Trophoblast cell (in vitro differentiated cells and primary cell): ENCODE data around the gene KRT75.
A peak's percentile ranks its signal among the peaks of the same experiment; 100 is the strongest.

Source experiments
- DNase-seq, 2 donors: peaks; one replicate each; pipeline ENCODE4 v3.0.0-alpha.2; 2016
- H2AFZ ChIP-seq: 2 replicates; pipeline ENCODE4 v1.6.1; 2013; ENCODE audit warnings: low read length, moderate library complexity, mild to moderate bottlenecking; ENCODE audit not compliant: insufficient read depth, poor library complexity
- H2AK5ac ChIP-seq: 2 replicates; pipeline ENCODE4 v1.6.1; 2013; ENCODE audit warnings: mild to moderate bottlenecking, low read length
- H2BK120ac ChIP-seq: 2 replicates; pipeline ENCODE4 v1.6.1; 2013; ENCODE audit warnings: low read length, mild to moderate bottlenecking, moderate library complexity; ENCODE audit not compliant: insufficient read depth, poor library complexity
- H2BK12ac ChIP-seq: 2 replicates; pipeline ENCODE4 v1.6.1; 2013; ENCODE audit warnings: mild to moderate bottlenecking, low read length, moderate library complexity
- H2BK5ac ChIP-seq: 2 replicates; pipeline ENCODE4 v1.6.1; 2013; ENCODE audit warnings: low read length, low read depth, moderate library complexity, mild to moderate bottlenecking; ENCODE audit not compliant: poor library complexity
- H3K14ac ChIP-seq: 2 replicates; pipeline ENCODE4 v1.6.1; 2013; ENCODE audit warnings: mild to moderate bottlenecking, low read length
- H3K18ac ChIP-seq: 2 replicates; pipeline ENCODE4 v1.6.1; 2013; ENCODE audit warnings: mild to moderate bottlenecking, low read length
- H3K23ac ChIP-seq: 2 replicates; pipeline ENCODE4 v1.6.1; 2013; ENCODE audit warnings: low read length
- H3K27ac ChIP-seq: 2 replicates; pipeline ENCODE4 v1.5.1; 2013; ENCODE audit warnings: low read depth, mild to moderate bottlenecking, inconsistent platforms, low read length, moderate library complexity
- H3K27me3 ChIP-seq: 2 replicates; pipeline ENCODE4 v1.6.1; 2013; ENCODE audit warnings: inconsistent platforms, mild to moderate bottlenecking, low read length, moderate library complexity; ENCODE audit not compliant: insufficient read depth
- H3K36me3 ChIP-seq, 2 experiments: 1 replicate in 1 of 2; 2 replicates in 1 of 2; pipeline ENCODE4 v1.6.1; 2013; ENCODE audit warnings: low read length in 2 of 2, mild to moderate bottlenecking in 2 of 2, moderate library complexity in 1 of 2; ENCODE audit not compliant: insufficient read depth in 2 of 2, control insufficient read depth in 1 of 2
- H3K4ac ChIP-seq: 2 replicates; pipeline ENCODE4 v1.6.1; 2013; ENCODE audit warnings: low read depth, mild to moderate bottlenecking, low read length, moderate library complexity
- H3K4me1 ChIP-seq, 2 experiments: 1 replicate in 1 of 2; 2 replicates in 1 of 2; pipeline ENCODE4 v1.6.1; 2013; ENCODE audit warnings: low read length in 2 of 2, mild to moderate bottlenecking in 2 of 2, moderate library complexity in 1 of 2; ENCODE audit not compliant: insufficient read depth in 2 of 2, control insufficient read depth in 1 of 2
- H3K4me2 ChIP-seq: 2 replicates; pipeline ENCODE4 v1.6.1; 2013; ENCODE audit warnings: inconsistent platforms, mild to moderate bottlenecking, low read length, moderate library complexity
- H3K4me3 ChIP-seq: 2 replicates; pipeline ENCODE4 v1.5.1; 2013; ENCODE audit warnings: mild to moderate bottlenecking, low read depth, low read length, inconsistent platforms
- H3K79me1 ChIP-seq: one replicate; pipeline ENCODE4 v1.6.1; 2013; ENCODE audit warnings: low read length
- H3K79me2 ChIP-seq: 2 replicates; pipeline ENCODE4 v1.6.1; 2013; ENCODE audit warnings: low read length, mild to moderate bottlenecking; ENCODE audit not compliant: control insufficient read depth, insufficient read depth, poor library complexity
- H3K9ac ChIP-seq: 2 replicates; pipeline ENCODE4 v1.6.1; 2013; ENCODE audit warnings: mild to moderate bottlenecking, low read length
- H3K9me3 ChIP-seq: 2 replicates; pipeline ENCODE4 v1.6.1; 2013; ENCODE audit warnings: low read depth, mild to moderate bottlenecking, control low read depth, inconsistent platforms, low read length; ENCODE audit not compliant: insufficient read depth
- H4K12ac ChIP-seq: 2 replicates; pipeline ENCODE4 v1.6.1; 2013; ENCODE audit warnings: low read depth, mild to moderate bottlenecking, low read length, moderate library complexity
- H4K8ac ChIP-seq: 2 replicates; pipeline ENCODE4 v1.6.1; 2013; ENCODE audit warnings: low read depth, mild to moderate bottlenecking, low read length, moderate library complexity
- H4K91ac ChIP-seq: one replicate; pipeline ENCODE4 v1.6.1; 2013; ENCODE audit warnings: low read depth, mild to moderate bottlenecking, low read length, moderate library complexity
- WGBS: extraction: QIAGEN DNeasy Blood & Tissue Kit; methylation state at CpG from one replicate; pipeline ENCODE4 v1.1.7; 2013; ENCODE audit warnings: missing lambda C conversion rate; ENCODE audit not compliant: insufficient read length, insufficient coverage; ENCODE audit errors: extremely low coverage; 5-methylcytosine and 5-hydroxymethylcytosine counted together

Gene KRT75

DNA sequence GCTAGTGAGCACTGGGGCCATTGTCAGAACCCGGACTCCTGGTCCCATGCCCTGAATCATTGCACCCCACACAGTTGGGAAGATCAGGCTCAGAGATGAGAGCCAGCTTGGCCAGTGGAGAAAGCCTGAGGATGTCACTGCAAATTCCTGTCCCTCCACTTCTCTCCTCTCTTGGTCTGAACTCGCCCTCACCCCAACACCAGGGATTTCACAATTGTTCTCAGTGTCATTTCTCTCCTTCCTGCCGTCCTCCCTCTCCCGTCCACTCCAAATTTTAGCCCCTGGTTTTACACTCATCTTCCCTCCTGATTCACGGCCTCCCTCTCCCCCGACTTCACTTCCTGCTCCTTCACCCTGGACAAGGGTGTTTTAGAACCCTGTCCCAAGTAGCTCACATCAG is 11.1 kb downstream of the KRT75 start:
- peak overlapping the region; percentile 70 for H2AFZ ChIP-seq
- H3K4me2 ChIP-seq, result no peak overlapping the region
- peak overlapping the region; percentile 91 for H4K91ac ChIP-seq
- H3K4me1 ChIP-seq, result peaks cover 30 to 33% of the 10 kb centered on the region in 2 experiments
- no peak overlapping the region for H3K9ac ChIP-seq
- peaks cover 7% of the 10 kb centered on the region for H3K79me2 ChIP-seq
- peak overlapping the region; percentile 64 for H2AK5ac ChIP-seq
- H3K4ac ChIP-seq, result peak overlapping the region; percentile 65
- peak overlapping the region; percentile 74 for H2BK120ac ChIP-seq
- H2BK12ac ChIP-seq, result peak overlapping the region; percentile 33
- peak overlapping the region; percentile 71 for H2BK5ac ChIP-seq
- no peaks in the 10 kb centered on the region for H3K9me3 ChIP-seq
- H4K8ac ChIP-seq, result peak overlapping the region; percentile 61
- H3K18ac ChIP-seq, result peak overlapping the region; percentile 54
- H3K36me3 ChIP-seq, result no peaks in the 10 kb centered on the region
- no peak overlapping the region for H3K4me3 ChIP-seq
- no peak overlapping the region for H3K23ac ChIP-seq
- H4K12ac ChIP-seq, result no peak overlapping the region
- peaks cover 24% of the 10 kb centered on the region for H3K79me1 ChIP-seq
- peak overlapping the region; percentile 66 for H3K14ac ChIP-seq
- peak overlapping the region; percentile 86 for H3K27ac ChIP-seq
- WGBS, result no CpG with 5 or more reads among the region's 6 CpGs
- DNase-seq, result no peak
- H3K27me3 ChIP-seq, result no peaks in the 10 kb centered on the region

DNA sequence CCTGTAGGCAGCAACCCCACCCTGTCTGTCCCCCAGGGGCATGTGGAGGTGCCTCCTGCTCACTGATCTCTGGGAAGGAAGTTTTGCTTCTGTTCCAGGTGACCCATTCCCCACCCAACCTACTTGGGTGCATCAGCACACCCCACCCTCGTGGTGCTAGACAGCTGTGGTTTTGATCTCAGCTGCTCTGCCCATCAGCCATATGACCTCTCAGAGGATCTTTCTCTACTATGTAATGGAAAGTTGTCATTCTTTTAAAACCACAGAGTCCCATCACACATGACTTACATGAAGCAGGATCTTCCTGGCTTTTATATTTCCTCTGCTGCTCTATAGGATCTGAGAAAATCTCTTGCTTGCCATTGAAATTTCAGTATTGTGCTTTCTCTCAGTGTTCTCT is 14.5 kb downstream of the KRT75 start:
- H2AK5ac ChIP-seq, result no peak overlapping the region
- WGBS, result no CpG with 5 or more reads among the region's 1 CpG
- H3K9me3 ChIP-seq, result peaks cover 4% of the 10 kb centered on the region

DNA sequence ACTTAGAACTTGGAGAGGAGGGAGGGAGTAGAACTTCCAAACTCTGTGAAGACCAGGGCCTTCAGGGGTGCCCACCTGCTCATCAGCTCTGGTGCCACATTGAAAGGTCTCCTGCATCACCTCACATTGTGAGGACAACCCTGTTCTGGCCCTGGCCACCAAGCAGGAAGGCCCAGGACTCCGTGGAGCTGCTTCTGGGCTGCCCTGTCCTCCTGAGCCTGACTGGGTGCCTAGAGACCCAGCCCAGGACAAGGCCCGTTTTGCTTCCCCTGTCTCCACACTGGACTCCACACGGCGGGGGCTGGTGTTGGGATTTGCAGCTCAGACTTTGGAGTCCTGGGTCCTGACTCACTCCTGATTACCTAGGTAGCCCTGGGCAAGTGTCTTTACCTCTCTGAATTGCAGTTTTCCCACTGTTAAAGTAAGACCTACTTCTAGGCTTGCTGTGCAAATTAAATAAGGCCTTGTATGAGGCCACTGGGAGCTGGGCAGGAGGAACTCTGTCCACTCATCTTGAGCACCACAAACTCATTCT is 15.5 kb downstream of the KRT75 start:
- Histone ChIP-seq H3K4ac (no peak overlapping the region), H2AK5ac (no peak overlapping the region), H3K36me3 (no peaks in the 10 kb centered on the region), H3K79me1 (peaks cover 14% of the 10 kb centered on the region), H3K27ac (no peak overlapping the region), H3K4me2 (no peak overlapping the region), H2BK5ac (no peak overlapping the region), H3K4me3 (no peak overlapping the region), H2BK120ac (no peak overlapping the region), H4K12ac (no peak overlapping the region), H3K4me1 (peaks cover 19% of the 10 kb centered on the region in 2 experiments), H3K9ac (no peak overlapping the region), H4K91ac (no peak overlapping the region), H2BK12ac (no peak overlapping the region), H3K14ac (no peak overlapping the region), H3K23ac (no peak overlapping the region), H2AFZ (no peak overlapping the region), H4K8ac (no peak overlapping the region), H3K27me3 (no peaks in the 10 kb centered on the region), H3K79me2 (peaks cover 4% of the 10 kb centered on the region), H3K18ac (no peak overlapping the region), H3K9me3 (peaks cover 4% of the 10 kb centered on the region)
- peak; percentile 66 to 75 for DNase-seq
- no CpG with 5 or more reads among the region's 4 CpGs for WGBS

More for the DNA sequence above, 14.5 kb downstream of the KRT75 start:
- H2BK120ac ChIP-seq, result no peak overlapping the region
- H3K4me2 ChIP-seq, result no peak overlapping the region
- peak in 1 of 2 donors; percentile 29 for DNase-seq
- H2BK5ac ChIP-seq, result no peak overlapping the region
- H3K79me1 ChIP-seq, result peaks cover 21% of the 10 kb centered on the region
- H4K12ac ChIP-seq, result no peak overlapping the region
- no peak overlapping the region for H3K4ac ChIP-seq
- H3K79me2 ChIP-seq, result peaks cover 6% of the 10 kb centered on the region
- no peaks in the 10 kb centered on the region for H3K27me3 ChIP-seq
- no peaks in the 10 kb centered on the region for H3K36me3 ChIP-seq
- H3K14ac ChIP-seq, result no peak overlapping the region
- H3K4me3 ChIP-seq, result no peak overlapping the region
- no peak overlapping the region for H4K91ac ChIP-seq
- H3K9ac ChIP-seq, result no peak overlapping the region
- H3K18ac ChIP-seq, result no peak overlapping the region
- H2AFZ ChIP-seq, result no peak overlapping the region
- no peak overlapping the region for H2BK12ac ChIP-seq
- H3K4me1 ChIP-seq, result peaks cover 29% of the 10 kb centered on the region in 2 experiments
- H4K8ac ChIP-seq, result no peak overlapping the region
- no peak overlapping the region for H3K27ac ChIP-seq
- no peak overlapping the region for H3K23ac ChIP-seq

DNA sequence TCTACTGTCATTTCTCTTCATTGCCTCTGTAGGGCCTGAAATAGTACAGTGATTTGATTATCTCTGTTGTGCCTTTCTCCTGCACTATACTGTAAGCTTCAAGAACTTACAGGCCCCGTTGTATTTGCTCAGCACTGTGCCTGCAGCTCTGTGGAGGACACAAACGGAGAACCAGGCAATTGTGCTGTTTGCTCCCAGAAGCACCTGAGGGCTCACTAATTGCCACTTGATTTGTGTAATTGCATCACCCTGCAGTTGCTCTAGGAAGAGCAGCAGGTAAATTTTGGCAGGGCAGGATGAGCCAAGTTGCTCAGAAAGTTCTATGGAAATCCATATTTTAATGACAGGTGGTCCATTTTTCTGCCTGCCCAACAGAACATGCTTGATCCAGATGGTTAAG is 16.4 kb downstream of the KRT75 start:
- Histone ChIP-seq H3K79me2 (no peaks in the 10 kb centered on the region), H2BK5ac (no peak overlapping the region), H3K4ac (no peak overlapping the region), H2AFZ (no peak overlapping the region), H3K18ac (no peak overlapping the region), H4K8ac (no peak overlapping the region), H3K4me2 (no peak overlapping the region), H2BK120ac (no peak overlapping the region), H3K79me1 (peaks cover 5% of the 10 kb centered on the region), H3K27me3 (no peaks in the 10 kb centered on the region), H3K36me3 (no peaks in the 10 kb centered on the region), H3K9me3 (peaks cover 4% of the 10 kb centered on the region), H3K23ac (no peak overlapping the region), H2AK5ac (no peak overlapping the region), H2BK12ac (no peak overlapping the region), H3K14ac (no peak overlapping the region), H3K27ac (no peak overlapping the region), H3K9ac (no peak overlapping the region), H4K12ac (no peak overlapping the region), H3K4me3 (no peak overlapping the region), H3K4me1 (peaks cover 10 to 11% of the 10 kb centered on the region in 2 experiments), H4K91ac (no peak overlapping the region)
- no CpG with 5 or more reads among the region's 2 CpGs for WGBS
- DNase-seq, result peak in 1 of 2 donors; percentile 15
